ENCODE results near the gene PHAX. TPM values are rescaled to one million over a fixed set of nuclear protein-coding genes. Genes with fewer than 3 reads are reported as not detected.
"Not testable (repeated sequence)": the region's sequence is repeated elsewhere in the genome, so short reads cannot be mapped to it uniquely, and the experiment has no call there.

The PHAX gene, protein sequence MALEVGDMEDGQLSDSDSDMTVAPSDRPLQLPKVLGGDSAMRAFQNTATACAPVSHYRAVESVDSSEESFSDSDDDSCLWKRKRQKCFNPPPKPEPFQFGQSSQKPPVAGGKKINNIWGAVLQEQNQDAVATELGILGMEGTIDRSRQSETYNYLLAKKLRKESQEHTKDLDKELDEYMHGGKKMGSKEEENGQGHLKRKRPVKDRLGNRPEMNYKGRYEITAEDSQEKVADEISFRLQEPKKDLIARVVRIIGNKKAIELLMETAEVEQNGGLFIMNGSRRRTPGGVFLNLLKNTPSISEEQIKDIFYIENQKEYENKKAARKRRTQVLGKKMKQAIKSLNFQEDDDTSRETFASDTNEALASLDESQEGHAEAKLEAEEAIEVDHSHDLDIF
- total RNA-seq, result 26.6 and 31.2 TPM in 2 replicates

DNA sequence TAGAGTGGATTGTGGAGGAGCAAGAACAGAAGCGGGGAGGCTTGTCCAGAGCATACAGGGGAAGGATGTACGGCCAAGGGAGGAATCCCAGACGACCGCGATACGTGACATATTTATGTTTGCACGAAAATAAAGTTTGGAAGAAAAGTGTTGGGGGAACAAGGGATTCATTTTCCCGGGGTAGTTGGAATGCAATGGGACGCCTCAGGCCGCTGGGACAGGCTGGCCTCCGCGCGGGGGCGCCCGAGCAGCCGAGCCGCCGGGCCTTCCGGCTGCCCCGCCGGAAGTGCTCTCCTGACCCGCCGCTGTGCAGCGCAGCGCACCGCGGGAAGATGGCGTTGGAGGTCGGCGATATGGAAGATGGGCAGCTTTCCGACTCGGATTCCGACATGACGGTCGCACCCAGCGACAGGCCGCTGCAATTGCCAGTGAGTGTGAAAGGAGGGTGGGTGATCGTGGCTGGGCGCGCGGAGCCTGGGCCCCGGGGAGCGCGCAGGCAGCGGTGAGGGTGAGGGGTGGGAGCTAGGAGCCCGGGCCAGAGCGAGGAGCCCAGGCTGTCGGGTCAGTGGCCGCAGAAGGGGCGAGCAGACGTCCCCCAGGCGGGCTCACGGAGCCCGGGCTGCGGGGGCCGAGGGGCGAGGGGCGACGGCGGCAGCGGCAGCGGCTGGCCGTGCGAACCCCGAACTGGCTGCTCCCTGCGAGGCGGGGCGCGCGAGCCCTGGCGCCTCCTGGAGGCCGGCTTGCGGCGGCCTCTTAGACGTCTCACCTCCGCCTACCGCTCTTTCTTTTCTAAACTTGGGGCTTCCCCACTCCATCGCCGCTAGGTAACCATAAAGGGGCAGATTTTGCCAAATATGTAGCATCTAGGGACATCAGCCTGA, at the start of gene PHAX:
Gene PHAX (plus strand): TSS at position 317 of the 881 bp plus-strand sequence. CDS start 16 bp downstream, at position 333.
- peak; percentile 86 for DNase-seq (ENCODE audit: low read depth in 2 of 2)

DNA sequence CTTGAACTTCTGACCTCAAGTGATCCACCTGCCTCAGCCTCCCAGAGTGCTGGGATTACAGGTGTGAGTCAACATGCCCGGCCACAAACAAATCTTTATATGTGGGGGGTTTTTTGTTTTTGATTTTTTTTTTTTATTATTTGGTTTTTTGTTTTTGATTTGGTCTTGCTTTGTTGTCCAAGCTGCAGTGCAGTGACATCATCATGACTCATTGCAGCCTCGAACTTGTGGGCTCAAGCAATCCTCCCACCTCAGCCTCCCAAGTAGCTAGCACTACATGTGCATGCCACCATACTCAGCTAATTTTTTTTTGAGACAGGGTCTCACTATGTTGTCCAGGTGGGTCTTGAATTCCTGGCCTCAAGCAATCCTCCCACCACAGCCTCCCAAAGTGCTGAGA, 48.1 kb upstream of the PHAX start:
- no peak for DNase-seq (ENCODE audit: low read depth in 2 of 2)

DNA sequence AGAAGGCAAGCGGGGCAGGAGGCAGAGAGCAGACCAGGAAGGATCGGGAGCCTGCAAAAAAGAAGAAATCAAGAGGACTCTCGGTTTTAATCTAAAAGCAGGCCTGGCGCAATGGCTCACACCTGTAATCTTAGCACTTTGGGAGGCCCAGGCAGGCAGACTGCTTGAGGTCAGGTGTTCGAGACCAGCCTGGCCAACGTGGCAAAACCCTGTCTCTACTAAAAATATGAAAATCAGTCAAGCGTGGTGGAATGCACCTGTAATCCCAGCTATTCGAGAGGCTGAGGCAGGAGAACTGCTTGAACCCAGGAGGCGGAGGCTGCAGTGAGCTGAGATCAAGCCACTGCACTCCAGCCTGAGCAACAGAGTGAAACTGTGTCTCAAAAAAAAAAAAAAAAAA, 45.6 kb upstream of the PHAX start:
- not testable (repeated sequence) for DNase-seq (ENCODE audit: low read depth in 2 of 2)

- DNase-seq (ENCODE audit: low read depth in 2 of 2), result peak in 1 of 2 donors; percentile 16
Observed at GRCh38 chr5:126561908-126562307, 38.8 kb upstream of the PHAX start.

DNA sequence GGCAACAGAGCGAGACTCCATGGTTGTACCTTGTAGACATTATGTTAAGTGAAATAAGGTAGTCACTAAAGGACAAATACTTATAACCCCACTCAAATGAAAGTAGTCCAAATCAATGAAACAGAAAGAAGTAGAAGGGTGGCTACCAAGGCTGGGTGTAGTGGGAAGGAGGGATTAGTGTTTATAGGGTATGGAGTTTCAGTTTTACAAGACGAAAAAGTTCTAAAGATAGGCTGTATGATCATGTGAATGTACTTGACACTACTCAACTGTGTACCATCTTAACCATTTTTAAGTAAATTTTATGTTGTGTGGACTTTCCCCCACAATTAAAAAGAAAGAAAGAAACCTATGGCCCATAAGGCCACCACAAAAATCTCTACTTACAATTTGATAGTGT, 37.9 kb upstream of the PHAX start:
- DNase-seq (ENCODE audit: low read depth in 2 of 2), result no peak

GRCh38 chr5:126568206-126568755, 32.5 kb upstream of the PHAX start:
- no peak for DNase-seq (ENCODE audit: low read depth in 2 of 2)

DNA sequence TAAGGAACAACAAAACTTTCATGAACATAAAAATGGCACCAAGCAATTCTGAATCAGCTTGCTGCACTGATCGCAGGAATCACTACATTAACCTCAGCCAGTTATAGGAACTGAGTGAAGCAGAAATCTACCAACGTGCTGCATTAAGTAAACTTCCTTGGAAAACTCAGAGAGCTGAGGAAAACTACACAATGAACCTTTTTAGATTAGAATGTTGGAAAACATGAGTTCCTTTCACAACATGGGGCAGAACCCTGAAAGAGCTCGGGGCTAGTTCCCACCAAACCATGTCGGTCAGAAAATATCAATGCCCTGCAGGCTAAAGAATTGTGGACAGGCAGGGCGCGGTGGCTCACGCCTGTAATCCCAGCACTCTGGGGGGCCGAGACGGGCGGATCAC, 25.1 kb upstream of the PHAX start:
- DNase-seq (ENCODE audit: low read depth in 2 of 2), result no peak

- DNase-seq (ENCODE audit: low read depth in 2 of 2), result no peak
Observed at GRCh38 chr5:126576974-126577373, 23.8 kb upstream of the PHAX start.

DNA sequence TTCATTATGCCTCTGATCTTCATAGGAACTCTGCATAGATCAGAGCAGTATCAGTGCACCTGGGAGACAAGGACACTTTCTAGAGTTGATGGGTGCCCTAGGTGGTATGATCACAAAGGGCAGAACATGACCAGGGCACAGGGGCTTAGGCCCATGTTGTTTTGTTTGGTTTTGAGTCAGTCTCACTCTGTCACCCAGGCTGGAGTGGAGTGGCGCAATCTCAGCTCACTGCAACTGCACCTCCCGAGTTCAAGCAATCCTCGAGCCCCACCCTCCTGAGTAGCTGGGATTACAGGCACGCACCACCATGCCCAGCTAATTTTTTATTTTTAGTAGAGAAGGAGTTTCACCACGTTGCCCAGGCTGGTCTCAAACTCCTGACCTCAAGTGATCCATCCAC, 23.3 kb upstream of the PHAX start:
- no peak for DNase-seq (ENCODE audit: low read depth in 2 of 2)

GRCh38 chr5:126579716-126580115, 21.0 kb upstream of the PHAX start:
- no peak for DNase-seq (ENCODE audit: low read depth in 2 of 2)

GRCh38 chr5:126583761-126584160, 17.0 kb upstream of the PHAX start:
- no peak for DNase-seq (ENCODE audit: low read depth in 2 of 2)

DNA sequence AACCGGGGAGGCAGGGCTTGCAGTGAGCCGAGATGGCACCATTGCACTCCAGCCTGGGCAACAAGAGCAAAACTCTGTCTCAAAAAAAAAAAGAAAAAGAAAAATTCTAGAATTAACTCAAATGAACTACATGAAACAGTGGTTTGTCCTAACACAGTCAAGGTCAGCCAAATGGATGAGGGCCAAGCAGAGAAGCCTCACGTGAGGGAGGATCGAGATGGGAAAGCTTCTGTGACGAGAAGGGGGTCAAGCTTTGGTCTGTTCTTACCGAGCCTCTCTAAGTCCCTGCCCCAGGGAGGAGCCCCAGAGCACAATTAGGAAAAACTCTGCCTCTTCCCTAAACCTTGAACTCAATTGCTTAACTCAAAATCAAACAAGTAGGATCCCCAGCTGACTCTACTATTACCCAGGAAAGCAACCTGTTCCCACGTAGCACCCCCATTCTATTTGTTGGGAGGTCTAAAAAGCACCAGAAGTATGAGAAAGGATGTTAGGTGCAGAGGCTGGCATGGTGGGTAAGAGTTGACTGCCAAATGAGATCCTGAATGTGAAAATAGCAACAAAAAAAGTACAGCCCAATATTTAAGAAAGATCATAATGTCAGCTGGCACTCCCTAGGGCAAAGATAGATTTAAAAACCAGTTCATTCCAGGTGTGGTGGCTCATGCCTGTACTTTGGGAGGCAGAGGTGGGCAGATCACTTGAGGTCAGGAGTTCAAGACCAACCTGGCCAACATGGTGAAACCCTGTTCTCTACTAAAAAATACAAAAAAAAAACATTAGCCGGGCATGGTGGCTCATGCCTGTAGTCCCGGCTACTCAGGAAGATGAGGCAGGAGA, 13.0 kb upstream of the PHAX start:
- DNase-seq (ENCODE audit: low read depth in 2 of 2), result no peak

GRCh38 chr5:126589536-126590297, 11.0 kb upstream of the PHAX start:
- no peak for DNase-seq (ENCODE audit: low read depth in 2 of 2)

DNA sequence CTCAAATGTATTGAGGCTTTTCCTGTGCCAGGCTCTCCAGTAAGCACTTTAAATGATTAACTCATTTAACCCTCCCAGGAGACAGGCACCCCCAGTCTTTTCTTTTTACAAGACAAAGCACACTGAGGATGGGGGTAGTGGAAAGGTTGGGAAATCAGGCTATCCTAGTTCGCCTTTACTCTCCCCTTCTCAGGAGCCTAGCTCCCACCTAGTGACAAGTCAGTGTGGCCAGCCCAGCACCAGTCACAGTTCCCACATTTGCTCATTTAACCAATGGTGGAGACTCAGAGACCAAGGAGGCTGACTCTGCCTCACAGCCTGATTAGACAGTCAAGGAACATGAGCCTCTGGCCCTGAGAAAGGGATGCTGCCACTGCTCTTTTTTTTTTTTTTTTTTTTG, 9.2 kb upstream of the PHAX start:
- no peak for DNase-seq (ENCODE audit: low read depth in 2 of 2)

GRCh38 chr5:126594748-126595485, 5.8 kb upstream of the PHAX start, which contains the start of gene ALDH7A1:
ALDH7A1 (minus strand) TSS chr5:126595219; CDS start chr5:126595198, 21 bp downstream.
- peak; percentile 96 to 98 for DNase-seq (ENCODE audit: low read depth in 2 of 2)

DNA sequence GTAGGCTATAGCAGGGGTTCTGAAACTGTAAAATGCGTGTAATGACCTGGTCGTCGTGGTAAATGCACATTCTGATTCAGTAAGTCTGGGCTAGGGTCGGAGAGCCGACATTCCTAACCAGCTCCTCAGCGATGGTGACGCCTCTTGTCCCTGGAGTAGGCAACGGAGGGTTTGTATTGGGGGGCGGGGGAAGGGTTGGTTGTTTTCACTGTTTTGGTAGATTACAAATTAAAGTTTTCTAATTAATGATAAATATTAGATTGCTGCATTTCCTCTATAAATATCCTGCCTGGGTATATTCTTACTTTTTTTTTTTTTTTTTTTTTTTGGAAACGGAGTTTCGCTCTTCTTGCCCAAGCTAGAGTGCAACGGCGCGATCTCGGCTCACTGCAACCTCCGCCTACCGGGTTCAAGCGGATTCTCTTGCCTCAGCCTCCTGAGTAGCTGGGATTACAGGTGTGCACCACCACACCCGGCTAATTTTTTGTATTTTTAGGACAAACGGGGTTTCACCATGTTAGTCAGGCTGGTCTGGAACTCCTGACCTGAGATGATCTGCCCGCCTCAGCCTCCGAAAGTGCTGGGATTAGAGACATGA, 5.2 kb upstream of the PHAX start:
- no peak for DNase-seq (ENCODE audit: low read depth in 2 of 2)

DNA sequence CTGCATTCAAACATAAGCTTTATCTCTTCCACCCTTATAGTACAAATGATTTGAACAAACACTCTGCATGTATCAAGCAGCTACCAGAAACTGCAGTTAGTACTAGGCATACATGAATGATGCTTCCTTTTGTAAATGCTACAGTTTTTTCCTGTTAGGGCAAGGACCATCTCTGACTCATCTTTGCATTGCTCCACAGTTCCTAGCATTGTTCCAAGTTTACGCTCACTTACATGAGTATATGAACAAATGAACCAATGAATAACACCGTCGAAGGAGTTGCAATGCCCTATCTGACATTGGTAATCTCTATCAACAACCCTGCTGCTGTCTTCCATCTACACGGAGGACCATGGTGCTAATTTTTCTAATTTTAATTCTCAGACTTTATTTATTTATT, 3.6 kb upstream of the PHAX start:
- peak; percentile 88 to 94 for DNase-seq (ENCODE audit: low read depth in 2 of 2)

- no peak for DNase-seq (ENCODE audit: low read depth in 2 of 2)
Observed at GRCh38 chr5:126599499-126599898, 1.2 kb upstream of the PHAX start.

- not testable (repeated sequence) for DNase-seq (ENCODE audit: low read depth in 2 of 2)
Observed at GRCh38 chr5:126599971-126600630, 646 bp upstream of the PHAX start.
